Small intestine (tissue), 7 donors: Measurements from ENCODE around the gene IL17C. TPM values are rescaled to one million over a fixed set of nuclear protein-coding genes. Genes with fewer than 3 reads are reported as not detected.
A peak's percentile ranks its signal among the peaks of the same experiment; 100 is the strongest.

Experiments used
- DNase-seq, 2 donors: peaks; one replicate each; pipeline versions ENCODE4 v3.0.0 to v3.0.0-alpha.2; 2013
- FAIRE-seq: peaks from 2 replicates; lab custom pipeline; 2012; peaks lifted over from hg19 to GRCh38; lab: Jason Lieb, UNC
- H3K27ac ChIP-seq, 3 donors: one replicate each; pipeline ENCODE4 v1.5.1; 2013; ENCODE audit warnings: low read length in 2 of 3, mild to moderate bottlenecking in 2 of 3, control low read depth in 1 of 3, inconsistent platforms in 1 of 3, low read depth in 1 of 3, moderate library complexity in 1 of 3
- H3K27me3 ChIP-seq, 3 donors: one replicate each; pipeline ENCODE4 v1.6.1; 2013; ENCODE audit warnings: low read length in 3 of 3, inconsistent platforms in 1 of 3; ENCODE audit not compliant: control insufficient read depth in 3 of 3, insufficient read depth in 3 of 3
- H3K36me3 ChIP-seq, 3 donors: one replicate each; pipeline ENCODE4 v1.6.1; 2013; ENCODE audit warnings: low read length in 3 of 3, inconsistent platforms in 1 of 3, low read depth in 1 of 3, mild to moderate bottlenecking in 1 of 3, moderate library complexity in 1 of 3; ENCODE audit not compliant: control insufficient read depth in 3 of 3, insufficient read depth in 2 of 3
- H3K4me1 ChIP-seq, 3 donors: one replicate each; pipeline ENCODE4 v1.6.1; 2013; ENCODE audit warnings: low read length in 2 of 3, inconsistent platforms in 1 of 3, low read depth in 1 of 3, mild to moderate bottlenecking in 1 of 3, moderate library complexity in 1 of 3; ENCODE audit not compliant: control insufficient read depth in 3 of 3, insufficient read depth in 2 of 3
- H3K4me3 ChIP-seq, 3 donors: one replicate each; pipeline ENCODE4 v1.5.1; 2013; ENCODE audit warnings: low read length in 3 of 3, control low read depth in 1 of 3, inconsistent platforms in 1 of 3, low read depth in 1 of 3, mild to moderate bottlenecking in 1 of 3, moderate library complexity in 1 of 3
- H3K9me3 ChIP-seq, 2 donors: one replicate each; pipeline ENCODE4 v1.6.1; 2013; ENCODE audit warnings: low read depth in 1 of 2, low read length in 1 of 2; ENCODE audit not compliant: control insufficient read depth in 2 of 2, insufficient read depth in 1 of 2
- WGBS, 3 donors: extraction: QIAGEN DNeasy Blood & Tissue Kit; methylation state at CpG; one replicate each; pipeline ENCODE4 v1.1.7; 2013; 5-methylcytosine and 5-hydroxymethylcytosine counted together
- polyA plus RNA-seq, 4 donors: library from polyadenylated mRNA; stranded (reverse) in 3 of 4; unstranded in 1 of 4; fragments of 200-250 nt in 3 of 4; fragments of 120-200 nt in 1 of 4; gene quantifications; one replicate each; pipeline versions ENCODE4 v1.2.1 to v1.2.3, GENCODE V29; 2013
- donor health status: healthy with polysubstance abuse.
- donor health status: control.
- donor health status: control.
- donor health status: Bipolar disorder and iron deficiency.
- donor health status: healthy.

The IL17C gene
- polyA plus RNA-seq, 4 donors = 0.19 TPM; not detected in 3

- H3K9me3 ChIP-seq = no peaks in the 10 kb centered on the region
- DNase-seq = peak; percentile 43 to 67
- FAIRE-seq = no peak
- H3K27me3 ChIP-seq = peaks cover 0 to 35% (median 10%) of the 10 kb centered on the region in 3 donors
- H3K4me1 ChIP-seq = peaks cover 0 to 18% (median 4%) of the 10 kb centered on the region in 3 donors
- 3 to 5% (median 3%) methylated on average over 65 to 82 of the region's 82 CpGs for WGBS, 3 donors
- H3K27ac ChIP-seq = peak overlapping the region in 2 of 3 donors; percentile 49 to 59
- H3K4me3 ChIP-seq = peak overlapping the region in 2 of 3 donors; percentile 33 to 61
- peaks cover 7 to 41% (median 15%) of the 10 kb centered on the region in 3 donors for H3K36me3 ChIP-seq
Measured at GRCh38 chr16:88634141-88634993, 4.0 kb upstream of the IL17C start.

DNA sequence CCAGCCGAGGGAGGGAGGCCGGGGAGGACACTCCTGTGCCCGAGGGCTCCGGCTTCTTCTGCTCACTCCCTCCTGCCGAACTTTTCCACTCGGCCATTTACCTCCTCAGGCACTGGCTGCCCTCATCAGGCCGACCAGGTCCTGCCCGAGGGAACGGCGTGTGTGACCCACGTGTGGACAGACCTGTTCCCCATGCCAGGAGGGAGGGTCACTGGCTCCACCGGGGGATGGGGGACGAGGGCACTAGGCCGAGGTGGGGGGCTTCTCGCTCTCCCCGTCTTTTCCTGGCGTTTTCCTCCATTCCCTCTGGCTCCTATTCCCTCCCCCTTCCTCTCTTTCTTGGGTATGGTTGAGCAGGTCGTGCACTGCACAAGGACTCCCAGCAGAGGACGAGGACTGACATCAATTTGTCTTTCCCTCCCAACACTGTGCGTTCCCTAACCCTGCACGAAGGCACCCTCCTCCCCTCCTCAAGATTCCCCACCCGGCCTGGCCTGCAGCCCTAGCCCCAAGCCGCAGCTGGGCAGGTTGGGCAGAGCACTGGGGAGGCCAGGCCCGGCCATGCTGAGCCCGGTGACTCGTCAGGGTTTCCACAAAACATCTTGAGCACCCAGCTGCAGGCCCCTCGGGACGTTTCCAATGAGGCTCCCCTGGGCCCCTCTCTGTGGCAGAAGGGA is 3.2 kb upstream of the IL17C start:
- H3K9me3 ChIP-seq = no peaks in the 10 kb centered on the region
- DNase-seq (no peak), FAIRE-seq (no peak)
- WGBS, 3 donors = 38 to 47% (median 41%) methylated on average over 25 to 28 of the region's 28 CpGs
- peaks cover 0 to 43% (median 12%) of the 10 kb centered on the region in 3 donors for H3K27me3 ChIP-seq
- peak overlapping the region in 1 of 3 donors; percentile 32 for H3K27ac ChIP-seq
- peaks cover 0 to 25% (median 4%) of the 10 kb centered on the region in 3 donors for H3K4me1 ChIP-seq
- H3K36me3 ChIP-seq = peaks cover 7 to 33% (median 10%) of the 10 kb centered on the region in 3 donors
- H3K4me3 ChIP-seq = peak overlapping the region in 1 of 3 donors; percentile 61

- H3K4me1 ChIP-seq = peaks cover 0 to 25% (median 4%) of the 10 kb centered on the region in 3 donors
- H3K27ac ChIP-seq = peak overlapping the region in 1 of 3 donors; percentile 3
- no peaks in the 10 kb centered on the region for H3K9me3 ChIP-seq
- peaks cover 7 to 27% (median 7%) of the 10 kb centered on the region in 3 donors for H3K36me3 ChIP-seq
- no peak for FAIRE-seq
- H3K4me3 ChIP-seq = no peak overlapping the region
- 87 to 91% (median 89%) methylated on average over 17 of the region's 17 CpGs for WGBS, 3 donors
- no peak for DNase-seq
- peaks cover 0 to 50% (median 13%) of the 10 kb centered on the region in 3 donors for H3K27me3 ChIP-seq
Measured at GRCh38 chr16:88635671-88636319, 2.6 kb upstream of the IL17C start.

DNA sequence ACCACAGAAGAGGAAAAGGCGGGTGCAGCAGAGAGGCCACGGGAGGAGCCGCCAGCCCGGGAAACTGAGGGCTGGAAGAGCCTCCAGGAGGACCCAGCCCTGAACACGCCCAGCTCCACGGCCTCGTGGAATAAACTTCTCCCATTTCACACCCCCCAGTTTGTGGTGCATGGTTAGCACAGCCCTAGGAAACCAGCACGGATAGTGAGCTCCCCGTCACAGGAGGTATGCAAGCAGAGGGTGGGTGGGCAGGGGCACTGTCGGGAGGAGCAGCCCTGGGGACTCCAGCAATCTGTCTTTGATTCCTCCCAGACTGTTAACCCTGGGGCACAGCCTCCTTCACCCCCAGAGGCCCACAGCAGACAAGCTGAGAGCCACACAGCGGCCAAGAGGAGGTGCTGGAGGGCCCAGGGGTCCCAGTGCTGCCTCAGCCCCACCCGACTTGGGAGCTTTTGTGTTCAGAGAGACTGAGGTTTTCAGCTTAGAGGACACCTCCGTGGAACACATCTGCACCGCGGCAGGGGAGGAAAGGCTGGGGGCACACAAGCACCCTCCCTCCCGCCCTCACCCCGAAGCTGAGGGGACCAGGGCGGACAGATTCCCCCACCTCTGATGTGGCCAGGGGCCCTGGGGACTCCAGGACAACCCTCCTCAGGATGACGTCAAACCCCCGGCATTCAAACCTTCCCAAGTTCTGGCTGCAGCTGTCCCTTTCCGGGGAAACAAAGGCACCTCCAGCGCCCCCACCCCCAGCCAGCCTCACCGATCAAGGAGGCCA is 1.7 kb upstream of the IL17C start:
- H3K4me1 ChIP-seq = peaks cover 0 to 25% (median 4%) of the 10 kb centered on the region in 3 donors

DNA sequence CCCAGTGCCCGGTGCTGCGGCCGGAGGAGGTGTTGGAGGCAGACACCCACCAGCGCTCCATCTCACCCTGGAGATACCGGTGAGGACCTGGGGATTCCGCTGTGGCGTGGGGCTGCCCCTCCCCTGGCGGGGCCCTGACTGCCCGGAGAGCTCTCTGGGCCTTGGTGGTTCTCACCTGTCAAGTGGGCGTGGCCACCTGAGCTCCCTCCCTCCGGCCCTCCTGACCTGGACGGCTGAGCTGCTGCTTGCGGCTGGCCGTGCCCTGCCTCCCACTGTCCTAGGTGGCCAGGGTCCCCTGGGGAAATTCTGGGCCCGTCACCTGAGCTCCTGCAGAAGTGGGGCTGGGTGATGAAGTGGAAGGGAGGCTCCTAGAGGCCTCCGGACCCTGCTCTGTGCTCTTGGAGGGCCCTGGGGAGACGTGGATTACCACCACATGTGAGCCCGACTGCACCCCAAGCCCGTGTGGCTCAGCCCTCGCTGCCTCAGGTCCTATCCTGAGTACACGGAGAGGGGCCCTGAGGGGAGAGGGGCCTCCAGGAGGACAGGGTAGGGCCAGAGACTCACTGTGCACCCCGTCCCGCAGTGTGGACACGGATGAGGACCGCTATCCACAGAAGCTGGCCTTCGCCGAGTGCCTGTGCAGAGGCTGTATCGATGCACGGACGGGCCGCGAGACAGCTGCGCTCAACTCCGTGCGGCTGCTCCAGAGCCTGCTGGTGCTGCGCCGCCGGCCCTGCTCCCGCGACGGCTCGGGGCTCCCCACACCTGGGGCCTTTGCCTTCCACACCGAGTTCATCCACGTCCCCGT is 1.1 kb downstream of the IL17C start:
- H3K36me3 ChIP-seq = peaks cover 0 to 19% (median 0%) of the 10 kb centered on the region in 3 donors
- no peak overlapping the region for H3K4me3 ChIP-seq
- H3K4me1 ChIP-seq = peaks cover 0 to 20% (median 4%) of the 10 kb centered on the region in 3 donors
- H3K27me3 ChIP-seq = peaks cover 0 to 44% (median 13%) of the 10 kb centered on the region in 3 donors
- WGBS, 3 donors = 11 to 28% (median 24%) methylated on average over 36 to 45 of the region's 45 CpGs
- FAIRE-seq (no peak), DNase-seq (peak; percentile 50 to 61)
- peaks cover 0 to 3% of the 10 kb centered on the region in 2 donors for H3K9me3 ChIP-seq
- H3K27ac ChIP-seq = no peak overlapping the region

More for the DNA sequence above, 1.7 kb upstream of the IL17C start:
- WGBS, 3 donors = 73 to 77% (median 73%) methylated on average over 23 of the region's 23 CpGs
- Histone ChIP-seq H3K36me3 (peaks cover 4 to 19% (median 5%) of the 10 kb centered on the region in 3 donors), H3K27ac (no peak overlapping the region), H3K27me3 (peaks cover 0 to 53% (median 13%) of the 10 kb centered on the region in 3 donors), H3K9me3 (peaks cover 0 to 3% of the 10 kb centered on the region in 2 donors), H3K4me3 (no peak overlapping the region)
- FAIRE-seq (no peak), DNase-seq (no peak)

GRCh38 chr16:88640039-88640495 is 1.7 kb downstream of the IL17C start:
- 19 to 39% (median 20%) methylated on average over 12 to 13 of the region's 13 CpGs for WGBS, 3 donors
- peaks cover 0 to 3% of the 10 kb centered on the region in 2 donors for H3K9me3 ChIP-seq
- H3K36me3 ChIP-seq = peaks cover 0 to 24% (median 0%) of the 10 kb centered on the region in 3 donors
- DNase-seq (no peak), FAIRE-seq (no peak)
- no peak overlapping the region for H3K27ac ChIP-seq
- H3K4me3 ChIP-seq = no peak overlapping the region
- peaks cover 0 to 42% (median 13%) of the 10 kb centered on the region in 3 donors for H3K27me3 ChIP-seq
- H3K4me1 ChIP-seq = peaks cover 0 to 17% (median 4%) of the 10 kb centered on the region in 3 donors
